SJSA1 (cell line): ENCODE data around the gene AZIN2. TPM values are rescaled to one million over a fixed set of nuclear protein-coding genes. Genes with fewer than 3 reads are reported as not detected.
A peak's percentile ranks its signal among the peaks of the same experiment; 100 is the strongest.

ENCODE experiments used
- DNase-seq, 2 experiments: peaks; one replicate each; pipeline ENCODE4 v3.0.0-alpha.2; 2015 to 2020; ENCODE audit warnings: low spot score in 2 of 2, low read depth in 1 of 2
- H3K27ac ChIP-seq: fragments of 250-450 bp; sonication (Bioruptor Pico); 2 replicates; pipeline ENCODE4 v1.5.1; 2020; ENCODE audit warnings: mild to moderate bottlenecking, moderate library complexity
- H3K27me3 ChIP-seq: fragments of 250-450 bp; sonication (Bioruptor Pico); replicated peaks from 2 replicates; pipeline ENCODE4 v1.5.1; 2020; ENCODE audit warnings: mild to moderate bottlenecking, moderate library complexity
- H3K36me3 ChIP-seq: fragments of 250-450 bp; sonication (Bioruptor Pico); 2 replicates; pipeline ENCODE4 v1.5.1; 2020; ENCODE audit warnings: mild to moderate bottlenecking
- H3K4me1 ChIP-seq: fragments of 250-450 bp; sonication (Bioruptor Pico); replicated peaks from 2 replicates; pipeline ENCODE4 v1.6.1; 2021; ENCODE audit warnings: mild to moderate bottlenecking
- H3K4me3 ChIP-seq: fragments of 250-450 bp; sonication (Bioruptor Pico); 2 replicates; pipeline ENCODE4 v1.5.1; 2020; ENCODE audit warnings: mild to moderate bottlenecking
- H3K9me3 ChIP-seq: fragments of 250-450 bp; sonication (Bioruptor Pico); replicated peaks from 2 replicates; pipeline ENCODE4 v1.5.1; 2020; ENCODE audit warnings: mild to moderate bottlenecking
- total RNA-seq: library from RNA; depleted of rRNA; stranded (reverse); fragments of >200 nt; shearing (Covaris generic); gene quantifications from 2 replicates; pipeline ENCODE4 v1.2.3, GENCODE V29; 2014

The AZIN2 gene
- total RNA-seq, 1 experiment from 2014 or later: 3.0 TPM

- no peak for DNase-seq
- Histone ChIP-seq H3K27ac (no peak overlapping the region), H3K4me3 (no peak overlapping the region), H3K4me1 (peaks cover 20% of the 10 kb centered on the region), H3K9me3 (no peaks in the 10 kb centered on the region), H3K27me3 (no peaks in the 10 kb centered on the region), H3K36me3 (peaks cover 26% of the 10 kb centered on the region)
Observed at GRCh38 chr1:33148615-33149014, 67.7 kb downstream of the AZIN2 start.

- Histone ChIP-seq H3K4me1 (peaks cover 10% of the 10 kb centered on the region), H3K36me3 (peaks cover 24% of the 10 kb centered on the region), H3K27me3 (no peaks in the 10 kb centered on the region), H3K4me3 (no peak overlapping the region), H3K9me3 (no peaks in the 10 kb centered on the region), H3K27ac (no peak overlapping the region)
- no peak for DNase-seq
Observed at GRCh38 chr1:33149453-33150190, 68.7 kb downstream of the AZIN2 start.

- H3K4me3 ChIP-seq: no peak overlapping the region
- no peaks in the 10 kb centered on the region for H3K27me3 ChIP-seq
- H3K27ac ChIP-seq: no peak overlapping the region
- DNase-seq: no peak
- H3K4me1 ChIP-seq: peaks cover 6% of the 10 kb centered on the region
- no peaks in the 10 kb centered on the region for H3K9me3 ChIP-seq
- H3K36me3 ChIP-seq: peaks cover 20% of the 10 kb centered on the region
Observed at GRCh38 chr1:33150522-33150921, 69.6 kb downstream of the AZIN2 start.

GRCh38 chr1:33151116-33151515, 70.2 kb downstream of the AZIN2 start:
- H3K9me3 ChIP-seq: no peaks in the 10 kb centered on the region
- H3K4me3 ChIP-seq: no peak overlapping the region
- peaks cover 6% of the 10 kb centered on the region for H3K4me1 ChIP-seq
- peaks cover 20% of the 10 kb centered on the region for H3K36me3 ChIP-seq
- H3K27me3 ChIP-seq: no peaks in the 10 kb centered on the region
- no peak for DNase-seq
- no peak overlapping the region for H3K27ac ChIP-seq

- H3K27ac ChIP-seq: no peak overlapping the region
Observed at GRCh38 chr1:33152685-33153432, 71.9 kb downstream of the AZIN2 start.

DNA sequence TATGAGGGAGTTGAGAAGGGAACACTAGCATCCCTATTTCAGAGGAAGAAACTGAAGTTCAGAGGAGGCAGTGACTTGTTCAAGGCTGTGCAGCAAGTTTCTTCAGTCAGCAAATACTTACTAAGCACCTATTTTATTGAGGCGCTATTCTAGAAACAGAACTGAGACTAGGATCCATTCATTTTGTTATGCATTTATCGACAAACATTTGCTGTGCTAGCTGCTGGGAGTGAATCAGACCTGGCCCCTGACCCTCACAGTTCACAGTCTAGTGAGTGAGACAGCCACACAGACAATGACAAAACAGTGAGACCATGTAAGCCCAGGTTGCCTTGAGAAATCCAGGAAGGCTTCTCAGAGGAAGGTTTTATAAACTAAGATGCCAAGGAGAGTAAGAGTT, 72.7 kb downstream of the AZIN2 start:
- no peak for DNase-seq
- Histone ChIP-seq H3K36me3 (peaks cover 15% of the 10 kb centered on the region), H3K4me3 (no peak overlapping the region), H3K27me3 (no peaks in the 10 kb centered on the region), H3K27ac (no peak overlapping the region), H3K4me1 (peaks cover 6% of the 10 kb centered on the region), H3K9me3 (no peaks in the 10 kb centered on the region)

More at GRCh38 chr1:33152685-33153432, 71.9 kb downstream of the AZIN2 start:
- Histone ChIP-seq H3K4me3 (no peak overlapping the region), H3K9me3 (no peaks in the 10 kb centered on the region), H3K4me1 (peaks cover 6% of the 10 kb centered on the region), H3K36me3 (peaks cover 10% of the 10 kb centered on the region), H3K27me3 (no peaks in the 10 kb centered on the region)
- no peak for DNase-seq

DNA sequence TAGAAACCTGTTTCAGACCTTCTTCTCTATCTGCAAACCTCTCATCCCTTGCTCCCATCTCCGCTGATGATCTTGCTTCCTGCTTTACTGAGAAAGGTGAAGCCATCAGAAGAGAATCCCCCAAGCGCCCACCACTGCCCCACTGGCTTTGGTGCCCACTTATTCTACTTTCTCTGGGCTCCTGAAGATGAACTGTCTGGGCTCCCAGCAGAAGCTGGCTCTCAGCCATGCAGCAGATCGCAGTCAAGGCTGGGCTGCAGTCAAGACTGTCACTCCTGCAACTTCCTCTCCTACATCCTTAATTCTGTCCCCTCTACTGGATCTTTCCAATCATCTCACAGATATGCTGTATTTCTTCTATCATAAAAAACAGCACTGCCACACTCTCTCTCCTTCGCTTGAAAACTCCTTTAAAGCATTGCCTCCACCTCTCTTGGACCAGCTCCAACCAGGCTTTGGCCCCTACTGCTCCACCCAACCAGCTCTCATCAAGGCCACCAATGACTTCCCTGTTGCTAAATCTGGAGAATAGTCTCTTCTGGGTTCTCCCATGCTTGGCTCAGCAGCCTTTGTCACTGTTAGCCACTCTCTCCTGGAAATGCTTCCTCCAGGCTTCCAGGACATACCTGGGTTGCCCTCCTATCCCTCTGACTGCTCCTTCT, 75.1 kb downstream of the AZIN2 start:
- peaks cover 13% of the 10 kb centered on the region for H3K4me1 ChIP-seq

DNA sequence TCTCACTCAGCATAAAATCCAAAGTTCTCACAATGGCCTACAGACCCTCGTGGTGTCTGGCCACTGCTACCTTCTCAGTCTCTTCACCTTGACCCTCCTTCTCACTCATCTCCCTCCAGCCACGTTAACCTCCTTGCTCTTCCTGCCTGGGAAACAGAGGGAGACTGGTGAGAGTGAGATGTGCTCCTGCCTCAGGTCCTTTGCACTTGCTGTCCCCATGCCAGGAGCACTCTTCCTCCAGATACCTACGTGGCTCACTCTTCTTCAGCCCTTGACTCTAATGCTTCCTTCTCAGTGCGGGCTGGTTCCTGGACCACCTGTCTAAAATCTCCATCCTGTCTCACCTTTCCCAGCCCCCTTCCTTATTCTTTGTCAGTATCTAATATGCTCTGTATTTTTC, 76.2 kb downstream of the AZIN2 start:
- H3K36me3 ChIP-seq: peaks cover 18% of the 10 kb centered on the region
- H3K4me1 ChIP-seq: peaks cover 24% of the 10 kb centered on the region
- no peaks in the 10 kb centered on the region for H3K9me3 ChIP-seq
- no peaks in the 10 kb centered on the region for H3K27me3 ChIP-seq
- H3K27ac ChIP-seq: no peak overlapping the region
- H3K4me3 ChIP-seq: no peak overlapping the region
- DNase-seq: no peak

More for the DNA sequence above, 75.1 kb downstream of the AZIN2 start:
- Histone ChIP-seq H3K36me3 (peaks cover 18% of the 10 kb centered on the region), H3K27me3 (no peaks in the 10 kb centered on the region), H3K27ac (no peak overlapping the region), H3K9me3 (no peaks in the 10 kb centered on the region), H3K4me3 (no peak overlapping the region)
- no peak for DNase-seq

DNA sequence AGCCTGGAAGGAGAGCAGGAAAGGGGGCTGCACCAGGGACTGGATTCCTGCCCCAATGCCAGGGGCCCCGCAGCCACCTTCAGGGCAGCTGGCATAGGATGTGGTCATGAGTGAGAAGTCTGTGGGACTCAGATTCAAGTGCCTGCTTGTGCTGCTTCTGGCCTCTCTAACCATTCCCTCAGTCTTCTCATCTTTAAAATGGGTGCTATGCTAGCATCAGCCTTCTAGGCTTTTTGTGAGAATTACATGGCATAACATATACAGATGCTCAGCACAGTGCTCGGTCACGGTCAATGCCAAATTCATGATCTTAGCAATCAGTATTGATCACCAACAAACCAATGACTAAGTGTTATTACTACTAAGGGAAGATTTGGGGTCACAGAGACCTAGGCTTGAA, 77.4 kb downstream of the AZIN2 start:
- no peaks in the 10 kb centered on the region for H3K9me3 ChIP-seq
- H3K27me3 ChIP-seq: no peaks in the 10 kb centered on the region
- H3K36me3 ChIP-seq: peaks cover 18% of the 10 kb centered on the region
- no peak for DNase-seq
- H3K4me3 ChIP-seq: no peak overlapping the region
- peaks cover 32% of the 10 kb centered on the region for H3K4me1 ChIP-seq
- H3K27ac ChIP-seq: no peak overlapping the region

- DNase-seq: no peak
- Histone ChIP-seq H3K4me3 (no peak overlapping the region), H3K36me3 (peaks cover 17% of the 10 kb centered on the region)
Observed at GRCh38 chr1:33159577-33159976, 78.6 kb downstream of the AZIN2 start.

GRCh38 chr1:33161061-33161681, 80.2 kb downstream of the AZIN2 start:
- Histone ChIP-seq H3K27me3 (no peaks in the 10 kb centered on the region), H3K27ac (peak overlapping the region; percentile 28), H3K36me3 (peaks cover 18% of the 10 kb centered on the region), H3K9me3 (no peaks in the 10 kb centered on the region), H3K4me1 (peaks cover 44% of the 10 kb centered on the region), H3K4me3 (no peak overlapping the region)
- peak; percentile 81 to 82 for DNase-seq

More at GRCh38 chr1:33159577-33159976, 78.6 kb downstream of the AZIN2 start:
- H3K27ac ChIP-seq: no peak overlapping the region
- H3K27me3 ChIP-seq: no peaks in the 10 kb centered on the region
- H3K9me3 ChIP-seq: no peaks in the 10 kb centered on the region
- H3K4me1 ChIP-seq: peaks cover 43% of the 10 kb centered on the region

DNA sequence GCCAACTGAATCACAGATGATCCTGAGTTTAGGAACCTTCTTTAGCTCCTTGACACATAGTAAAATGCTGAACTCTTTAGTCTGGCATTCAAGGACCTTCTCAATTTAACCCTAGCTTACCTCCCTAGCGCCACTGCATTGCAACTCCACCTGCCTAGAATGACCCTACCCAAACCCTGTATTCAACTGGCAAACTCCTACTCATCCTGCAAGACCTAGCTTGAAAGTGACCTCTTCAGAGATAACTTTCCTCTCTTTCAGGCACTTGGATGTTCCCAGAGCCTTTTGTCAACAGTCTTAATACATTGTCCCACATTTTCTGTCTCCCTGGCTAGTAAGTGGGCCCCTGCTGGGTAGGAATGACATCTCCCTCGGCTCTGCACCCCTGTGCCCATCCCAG, 81.2 kb downstream of the AZIN2 start:
- no peak for DNase-seq
- H3K4me3 ChIP-seq: no peak overlapping the region
- H3K9me3 ChIP-seq: no peaks in the 10 kb centered on the region
- H3K36me3 ChIP-seq: peaks cover 18% of the 10 kb centered on the region
- H3K4me1 ChIP-seq: peaks cover 44% of the 10 kb centered on the region
- H3K27me3 ChIP-seq: no peaks in the 10 kb centered on the region
- no peak overlapping the region for H3K27ac ChIP-seq

DNA sequence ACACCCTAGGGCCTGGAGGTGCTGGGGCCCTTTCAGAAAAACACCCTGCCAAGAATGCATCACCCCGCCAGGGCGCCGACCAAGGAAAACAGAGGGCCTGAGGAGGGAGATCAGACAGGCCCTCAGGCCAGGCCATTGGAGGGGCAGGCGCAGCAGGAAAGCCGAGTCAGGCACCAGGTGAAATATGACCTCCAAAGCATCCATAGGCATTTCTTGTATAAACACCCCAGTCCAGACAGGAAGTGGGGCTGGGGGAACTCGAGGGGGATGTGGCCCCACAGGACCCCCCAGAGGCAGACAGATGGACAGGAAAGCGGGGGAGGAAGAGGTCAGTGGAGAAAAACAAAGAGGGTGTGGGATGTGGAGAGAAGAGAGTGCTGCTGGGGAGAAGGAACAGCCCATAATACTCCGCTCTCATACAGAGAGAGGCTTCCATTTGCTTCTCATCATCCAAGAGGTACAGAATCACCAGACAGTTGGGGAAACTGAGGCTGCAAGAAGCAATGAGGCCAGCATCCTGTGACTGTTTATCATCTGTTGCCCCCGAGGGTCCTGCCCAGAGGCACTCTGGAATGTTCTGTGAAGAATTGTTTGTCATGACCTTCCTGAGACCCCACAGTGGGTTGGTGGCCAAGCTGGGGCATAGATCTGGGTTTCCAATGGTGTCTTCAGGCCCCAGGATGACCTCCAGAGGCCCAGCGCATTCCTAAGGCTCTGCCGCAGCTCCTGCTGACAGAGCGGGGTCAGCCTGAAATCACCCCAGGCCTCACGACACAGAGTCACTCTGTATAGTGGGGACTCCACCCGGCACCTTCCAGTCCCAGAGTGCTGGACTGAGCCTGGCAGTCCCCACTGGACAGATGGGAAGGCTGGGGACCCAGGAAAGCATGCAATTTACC, 82.9 kb downstream of the AZIN2 start:
- Histone ChIP-seq H3K9me3 (no peaks in the 10 kb centered on the region), H3K27ac (peak overlapping the region; percentile 48), H3K4me3 (no peak overlapping the region), H3K27me3 (no peaks in the 10 kb centered on the region), H3K36me3 (peaks cover 7% of the 10 kb centered on the region; the same call in 1 of the 2 replicates), H3K4me1 (peaks cover 47% of the 10 kb centered on the region)
- DNase-seq: peak; percentile 77 to 80
